Subcutaneous adipose tissue (tissue), 4 donors: Measurements from ENCODE around the gene TTLL10. TPM values are rescaled to one million over a fixed set of nuclear protein-coding genes. Genes with fewer than 3 reads are reported as not detected.

Source experiments
- CTCF ChIP-seq: fragments of 450-650 bp; IDR thresholded peaks from one replicate; pipeline ENCODE4 v1.5.1; 2016; ENCODE audit warnings: low read depth, mild to moderate bottlenecking, control low read depth, antibody characterized with exemption, moderate library complexity
- total RNA-seq, 4 donors: library from RNA; depleted of rRNA; stranded (reverse); fragments of >200 nt; gene quantifications; one replicate each; pipeline ENCODE4 v1.1.0, GENCODE V29; 2016

The TTLL10 gene
- total RNA-seq, 4 donors from 2014 or later: 0.19 TPM; not detected in 3

DNA sequence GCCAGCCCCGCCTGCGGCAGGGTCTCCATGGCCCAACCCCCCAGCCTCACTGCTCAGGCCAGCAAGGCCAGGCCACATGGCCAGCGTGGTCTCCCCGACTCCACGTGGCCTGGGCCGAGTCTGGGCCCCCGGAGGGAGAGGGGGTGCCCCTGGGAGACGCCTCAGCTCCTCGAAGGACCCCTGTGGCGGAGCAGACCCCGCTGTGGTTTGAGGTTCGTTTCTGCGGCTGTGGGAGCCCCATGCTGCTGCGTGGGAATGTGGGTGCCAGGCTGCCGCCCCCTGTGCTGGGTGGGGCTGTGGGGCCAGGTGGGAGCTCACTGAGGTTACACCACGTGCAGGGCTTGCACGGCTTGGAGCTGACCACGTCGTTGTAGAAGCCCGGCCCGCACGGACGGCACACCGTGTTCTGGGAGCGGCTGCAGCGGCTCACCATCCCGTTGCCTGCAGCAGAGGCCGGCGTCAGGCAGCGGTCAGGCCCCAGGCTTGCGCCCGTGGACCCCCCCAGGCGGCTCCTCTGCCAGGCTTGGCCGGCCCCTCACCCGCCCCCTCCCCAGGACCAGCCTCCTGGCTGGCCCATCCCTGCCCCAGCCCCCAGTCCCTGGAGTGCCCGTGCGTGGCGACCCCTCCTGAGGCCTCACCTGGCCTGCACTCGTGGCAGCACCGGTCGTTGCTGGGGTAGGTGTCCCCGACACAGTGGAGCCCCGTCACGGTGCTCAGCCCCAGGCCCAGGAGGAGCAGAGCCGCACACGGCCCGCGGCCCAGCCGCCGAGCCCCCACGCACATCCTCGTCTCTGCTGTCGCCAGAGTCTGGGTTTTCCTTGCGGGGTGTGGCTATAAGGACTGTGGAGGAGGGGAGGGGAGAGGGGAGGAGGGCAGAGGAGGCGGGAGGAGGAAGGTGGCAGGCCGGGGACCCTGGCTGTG is 39.9 kb downstream of the TTLL10 start, which contains the start of gene TNFRSF4:
Gene TNFRSF4 (minus strand): TSS at position 809 of the 921 bp plus-strand sequence. CDS start 26 bp downstream, at position 783.
- TF ChIP-seq CTCF: no peak

DNA sequence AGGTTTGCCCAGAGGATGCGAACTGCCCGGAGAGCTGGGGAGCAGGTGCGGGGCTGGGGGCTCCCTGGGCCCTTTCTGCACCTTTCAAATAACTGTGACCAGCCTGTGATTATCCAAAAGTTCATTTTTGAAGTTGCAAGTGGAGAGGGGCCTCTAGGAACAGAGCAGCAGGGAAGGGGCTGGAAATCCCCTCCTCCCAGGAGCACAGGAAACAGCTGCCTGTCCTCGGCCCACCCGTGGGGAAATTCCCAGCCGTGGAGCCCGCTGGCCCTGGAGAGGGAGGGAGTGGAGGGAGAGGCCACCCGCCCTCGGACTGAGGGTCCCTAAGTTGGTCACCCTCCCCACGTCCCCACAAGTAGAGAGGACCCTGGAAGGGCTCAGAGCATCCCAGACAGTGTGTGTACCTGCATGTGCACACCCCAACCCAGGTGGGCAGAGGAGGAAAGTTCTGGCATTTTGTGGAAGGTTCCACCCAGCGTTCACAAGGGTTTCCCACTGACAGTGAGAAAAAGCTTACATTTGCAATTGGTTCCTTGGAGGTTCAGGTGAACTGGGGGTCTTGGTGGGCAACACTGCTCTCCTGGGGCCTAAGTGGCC is 41.5 kb downstream of the TTLL10 start:
- TF ChIP-seq CTCF: no peak

- TF ChIP-seq CTCF: no peak
Observed at GRCh38 chr1:1215881-1216605, 42.4 kb downstream of the TTLL10 start.

- no peak for TF ChIP-seq CTCF
Observed at GRCh38 chr1:1216770-1217620, 43.3 kb downstream of the TTLL10 start.

DNA sequence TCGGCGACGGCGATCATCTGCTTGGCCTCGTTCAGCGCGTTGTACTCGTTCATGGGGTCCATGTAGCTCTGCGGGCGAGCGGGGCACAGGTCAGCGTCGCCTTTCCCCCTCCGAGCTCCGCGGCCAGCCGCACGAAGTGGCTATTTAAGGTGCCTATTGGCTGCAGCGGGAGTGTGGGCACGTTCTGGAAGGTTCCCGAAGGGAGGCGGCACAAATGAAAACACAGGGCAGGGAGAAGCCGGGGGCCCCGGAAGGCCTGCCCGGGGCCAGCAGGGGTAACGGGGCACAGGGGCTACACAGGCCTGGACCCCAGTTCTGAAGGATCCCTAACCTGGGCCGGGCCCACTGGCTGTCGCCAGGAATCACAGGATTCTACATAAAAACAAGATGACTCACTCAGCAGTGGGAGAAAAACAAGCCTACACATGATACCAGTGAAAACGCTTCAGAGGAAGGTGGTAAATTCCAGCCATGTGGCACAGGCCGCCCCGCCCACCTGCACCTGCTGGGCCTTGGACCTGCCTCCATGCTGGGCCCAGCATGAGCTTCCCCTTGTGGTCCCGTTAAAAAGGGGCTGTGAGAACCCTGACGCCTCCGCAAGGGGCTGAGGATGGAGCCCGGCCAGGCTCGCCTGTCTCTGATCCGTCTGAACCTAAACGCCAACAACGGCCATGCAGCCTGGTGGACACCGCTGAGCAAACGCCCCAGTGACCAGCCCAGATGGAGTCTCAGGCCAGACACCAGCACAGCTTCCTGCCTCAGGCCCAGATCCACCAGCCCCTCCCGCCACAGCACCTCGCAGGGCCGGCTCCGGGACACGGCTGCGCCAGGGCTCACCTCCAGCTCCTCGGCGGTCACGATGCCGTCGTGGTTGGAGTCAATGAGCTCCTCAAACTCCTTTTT is 44.2 kb downstream of the TTLL10 start:
- no peak for TF ChIP-seq CTCF

DNA sequence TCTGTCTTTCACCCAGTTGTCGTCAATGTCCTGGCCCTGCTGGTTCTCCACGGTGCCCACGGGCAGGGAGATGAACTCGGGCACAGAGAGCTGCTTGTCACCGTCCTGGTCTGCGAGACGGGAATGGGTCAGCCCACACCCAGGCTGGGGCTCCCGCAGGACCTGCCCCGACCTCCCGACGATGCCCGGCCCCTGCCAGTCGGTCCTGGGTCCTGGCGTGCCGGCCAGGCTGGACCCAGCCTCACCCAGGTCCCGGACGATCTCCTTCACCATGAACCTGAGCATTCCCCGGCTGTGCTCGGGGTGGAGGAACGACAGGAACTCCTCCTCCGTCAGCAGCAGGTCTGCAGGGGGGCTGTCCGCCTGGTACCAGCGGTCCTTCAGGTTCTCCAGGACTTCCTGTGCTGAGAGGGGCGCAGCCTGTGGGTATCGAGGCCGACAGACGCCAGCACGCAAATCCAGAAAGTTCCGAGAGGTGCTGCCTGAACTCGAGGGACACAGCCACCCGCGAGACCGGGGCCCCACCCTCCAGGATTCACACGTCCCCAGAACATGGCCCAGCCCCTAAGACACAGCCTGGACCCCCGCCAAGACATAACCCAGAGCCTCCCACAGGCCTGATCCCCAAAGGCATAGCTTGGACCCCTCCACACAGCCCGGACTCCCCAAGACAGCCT is 45.0 kb downstream of the TTLL10 start:
- TF ChIP-seq CTCF: no peak
